ENCODE results near the gene TMCC3.
"Not testable (repeated sequence)": the region's sequence is repeated elsewhere in the genome, so short reads cannot be mapped to it uniquely, and the experiment has no call there.

TMCC3 gene

GRCh38 chr12:94563286-94563685 lies 87.1 kb downstream of the TMCC3 start:
- DNase-seq, result no peak

GRCh38 chr12:94561943-94562411 lies 88.4 kb downstream of the TMCC3 start:
- no peak for DNase-seq

- no peak for DNase-seq
Measured at GRCh38 chr12:94560431-94561221, 89.7 kb downstream of the TMCC3 start.

GRCh38 chr12:94558612-94559011 lies 91.7 kb downstream of the TMCC3 start:
- no peak for DNase-seq

GRCh38 chr12:94557746-94558295 lies 92.5 kb downstream of the TMCC3 start:
- DNase-seq, result no peak

GRCh38 chr12:94555687-94556086 lies 94.7 kb downstream of the TMCC3 start:
- DNase-seq, result no peak

GRCh38 chr12:94553875-94554274 lies 96.5 kb downstream of the TMCC3 start:
- no peak for DNase-seq

GRCh38 chr12:94553130-94553519 lies 97.2 kb downstream of the TMCC3 start:
- no peak for DNase-seq

GRCh38 chr12:94551810-94552209 lies 98.5 kb downstream of the TMCC3 start:
- DNase-seq, result no peak

- DNase-seq, result no peak
Measured at GRCh38 chr12:94550964-94551363, 99.4 kb downstream of the TMCC3 start.

- DNase-seq, result not testable (repeated sequence)
Measured at GRCh38 chr12:94548833-94549232, 101.5 kb downstream of the TMCC3 start.

- DNase-seq, result no peak
Measured at GRCh38 chr12:94545935-94546771, 104.2 kb downstream of the TMCC3 start.

GRCh38 chr12:94544355-94544754 lies 106.0 kb downstream of the TMCC3 start:
- DNase-seq, result no peak

GRCh38 chr12:94538318-94538717 lies 112.0 kb downstream of the TMCC3 start:
- no peak for DNase-seq

- no peak for DNase-seq
Measured at GRCh38 chr12:94536040-94536965, 114.1 kb downstream of the TMCC3 start.

GRCh38 chr12:94535510-94535921 lies 114.8 kb downstream of the TMCC3 start:
- DNase-seq, result no peak

- DNase-seq, result peak in 1 of 5 donors; percentile 36
Measured at GRCh38 chr12:94534774-94535509, 115.4 kb downstream of the TMCC3 start.

GRCh38 chr12:94534278-94534677 lies 116.1 kb downstream of the TMCC3 start:
- no peak for DNase-seq

GRCh38 chr12:94532490-94533422 lies 117.6 kb downstream of the TMCC3 start:
- peak; percentile 28 to 62 (median 44) for DNase-seq

- no peak for DNase-seq
Measured at GRCh38 chr12:94531196-94531720, 119.1 kb downstream of the TMCC3 start.
